ENCODE measurements around the gene ETFA. TPM values are rescaled to one million over a fixed set of nuclear protein-coding genes. Genes with fewer than 3 reads are reported as not detected.

The ETFA gene
- total RNA-seq, 1 donor from 2014 or later: 157 TPM

DNA sequence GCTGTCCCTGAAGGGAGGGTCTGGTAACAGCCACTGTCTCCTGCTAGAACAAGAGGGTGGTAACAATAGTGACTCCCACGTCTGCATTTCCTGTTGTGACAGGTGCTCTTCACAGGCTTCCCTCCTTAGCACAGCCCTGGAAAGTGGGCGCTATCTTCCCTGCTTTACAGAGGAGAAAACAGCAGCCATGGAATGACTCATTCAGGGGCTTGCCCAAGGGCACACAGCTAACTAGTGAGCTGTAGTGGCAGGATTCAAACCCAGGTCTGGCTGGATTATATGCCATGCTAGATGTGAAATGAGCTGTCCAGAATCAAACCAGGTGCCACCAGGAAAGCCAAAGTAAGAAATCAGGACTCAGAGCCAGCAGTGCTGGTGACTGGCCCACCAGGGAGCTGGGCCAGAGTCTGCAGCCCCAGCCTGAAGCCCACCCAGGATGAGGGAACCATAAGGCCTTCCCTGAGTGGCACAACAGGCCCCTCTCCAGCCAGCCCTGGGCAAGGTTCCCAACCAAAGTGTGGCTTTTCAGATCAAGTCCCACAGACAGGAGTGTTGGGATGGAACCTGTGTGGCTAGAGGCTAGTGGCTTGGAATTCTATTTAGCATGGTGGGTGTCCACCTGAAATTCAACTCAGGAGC lies 102.4 kb downstream of the ETFA start:
- H3K9me3 Mint-ChIP-seq: no peaks in the 10 kb centered on the region
- intact Hi-C loops (cut with micrococcal nuclease): no loop called here
- peaks cover 4% of the 10 kb centered on the region for H3K4me1 Mint-ChIP-seq (ENCODE audit: low read depth)
- H3K36me3 Mint-ChIP-seq (ENCODE audit: low read depth): peaks cover 6% of the 10 kb centered on the region
- DNase-seq (ENCODE audit: low spot score): no peak
- no peak overlapping the region for H3K4me3 Mint-ChIP-seq (ENCODE audit: low read depth)
- H3K27me3 Mint-ChIP-seq (ENCODE audit: low read depth): no peaks in the 10 kb centered on the region
- no peak overlapping the region for H3K27ac Mint-ChIP-seq

DNA sequence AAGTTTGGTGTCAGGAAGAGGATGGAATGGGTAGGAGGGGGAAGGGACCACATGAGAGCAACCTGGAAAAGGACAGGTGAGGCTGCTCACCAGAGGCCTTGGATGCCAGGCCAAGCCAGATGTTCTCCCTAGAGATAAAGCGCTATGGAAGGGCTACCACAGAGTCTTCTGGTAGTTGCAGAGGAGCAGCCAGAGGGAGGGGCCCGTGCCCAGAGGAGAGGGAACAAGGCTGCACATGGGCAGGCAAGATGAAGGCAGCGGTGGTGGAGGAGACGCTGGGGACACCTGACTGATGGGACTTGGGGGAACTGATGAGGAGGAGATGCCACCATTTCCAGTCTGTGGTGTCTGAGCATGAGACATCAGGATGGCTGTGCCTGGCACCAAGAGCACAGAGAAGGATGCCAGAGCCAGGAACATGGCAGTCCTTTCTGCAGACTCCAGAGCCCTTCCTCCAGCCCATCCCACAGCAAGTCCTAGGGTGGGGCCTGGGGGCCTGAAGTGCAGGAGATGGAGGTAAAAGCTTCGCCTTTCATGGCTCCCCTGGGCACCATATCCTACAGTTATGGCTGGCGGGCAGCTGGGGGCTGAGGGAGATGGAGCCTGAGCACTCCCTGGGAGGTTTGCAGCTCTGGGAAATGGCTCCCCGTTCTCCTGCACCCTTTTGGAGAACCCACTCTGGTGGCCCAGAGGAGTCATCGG lies 103.0 kb downstream of the ETFA start:
- Mint-ChIP-seq H3K4me3 (ENCODE audit: low read depth) (no peak overlapping the region), H3K36me3 (ENCODE audit: low read depth) (peaks cover 3% of the 10 kb centered on the region), H3K4me1 (ENCODE audit: low read depth) (peaks cover 4% of the 10 kb centered on the region), H3K9me3 (no peaks in the 10 kb centered on the region), H3K27ac (no peak overlapping the region), H3K27me3 (ENCODE audit: low read depth) (no peaks in the 10 kb centered on the region)
- intact Hi-C loops (cut with micrococcal nuclease): no loop called here
- DNase-seq (ENCODE audit: low spot score): no peak

DNA sequence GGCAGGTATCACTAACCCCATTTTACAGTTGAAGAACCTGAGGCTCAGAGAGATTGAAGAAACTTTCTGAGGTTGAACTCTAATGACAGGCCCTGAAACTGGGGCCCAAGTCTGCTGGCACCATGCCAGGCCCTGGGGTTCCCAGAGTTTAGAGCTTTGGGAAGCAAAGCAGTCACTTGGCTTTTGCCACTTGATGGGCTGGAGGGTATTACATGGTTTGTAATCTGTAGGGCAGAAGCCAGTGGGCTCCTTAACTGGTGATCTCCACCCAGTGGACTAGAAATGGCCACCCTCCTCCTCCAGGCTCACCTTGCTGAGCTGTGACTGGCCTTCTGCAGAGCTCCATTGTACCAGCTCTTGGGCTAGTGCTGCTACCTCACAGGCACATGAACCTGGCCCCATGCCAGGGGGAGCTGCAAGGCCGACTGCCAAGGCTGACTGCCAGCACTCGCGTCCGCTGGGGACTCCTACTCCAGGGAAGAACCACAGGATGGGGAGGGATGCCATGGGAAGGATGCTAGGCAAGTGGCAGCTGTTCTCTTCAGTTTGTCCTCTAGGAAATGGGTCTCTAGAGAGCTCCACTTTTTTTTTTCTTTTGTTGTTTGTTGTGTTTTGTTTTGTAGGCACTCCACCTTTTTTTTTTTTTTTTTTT lies 104.8 kb downstream of the ETFA start:
- H3K27me3 Mint-ChIP-seq (ENCODE audit: low read depth): no peaks in the 10 kb centered on the region
- no peaks in the 10 kb centered on the region for H3K36me3 Mint-ChIP-seq (ENCODE audit: low read depth)
- intact Hi-C loops (cut with micrococcal nuclease): no loop called here
- no peak overlapping the region for H3K4me3 Mint-ChIP-seq (ENCODE audit: low read depth)
- H3K4me1 Mint-ChIP-seq (ENCODE audit: low read depth): peaks cover 4% of the 10 kb centered on the region
- no peaks in the 10 kb centered on the region for H3K9me3 Mint-ChIP-seq
- H3K27ac Mint-ChIP-seq: no peak overlapping the region
- no peak for DNase-seq (ENCODE audit: low spot score)

DNA sequence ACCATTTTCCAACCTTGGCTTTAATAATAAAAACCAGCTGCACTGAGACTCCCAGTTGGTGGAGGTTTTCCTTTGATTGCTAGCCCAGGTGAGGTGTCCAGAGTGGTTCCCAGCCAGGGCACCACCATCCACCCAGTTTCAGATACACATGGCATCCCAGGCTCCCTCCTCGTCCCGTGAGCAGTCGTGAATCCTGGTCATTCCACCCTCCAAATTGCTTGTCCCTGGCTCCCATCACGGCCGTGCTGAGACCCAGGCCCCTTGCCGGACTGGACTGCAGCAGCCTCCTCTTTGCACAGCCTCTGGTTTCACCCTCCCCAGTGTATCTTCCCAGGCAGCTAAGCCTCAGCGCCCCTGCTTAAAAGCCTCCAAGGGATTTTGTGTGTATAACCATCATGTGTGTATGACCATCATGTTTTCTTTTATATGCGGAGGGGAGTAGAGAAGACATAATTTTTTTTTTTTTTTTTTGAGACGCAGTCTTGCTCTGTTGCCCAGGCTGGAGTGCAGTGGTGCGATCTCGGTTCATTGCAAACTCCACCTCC lies 106.3 kb downstream of the ETFA start:
- no peaks in the 10 kb centered on the region for H3K4me1 Mint-ChIP-seq (ENCODE audit: low read depth)
- no peaks in the 10 kb centered on the region for H3K27me3 Mint-ChIP-seq (ENCODE audit: low read depth)
- intact Hi-C loops (cut with micrococcal nuclease): no loop called here
- no peak for DNase-seq (ENCODE audit: low spot score)
- H3K4me3 Mint-ChIP-seq (ENCODE audit: low read depth): no peak overlapping the region
- no peaks in the 10 kb centered on the region for H3K36me3 Mint-ChIP-seq (ENCODE audit: low read depth)
- H3K27ac Mint-ChIP-seq: no peak overlapping the region
- no peaks in the 10 kb centered on the region for H3K9me3 Mint-ChIP-seq

DNA sequence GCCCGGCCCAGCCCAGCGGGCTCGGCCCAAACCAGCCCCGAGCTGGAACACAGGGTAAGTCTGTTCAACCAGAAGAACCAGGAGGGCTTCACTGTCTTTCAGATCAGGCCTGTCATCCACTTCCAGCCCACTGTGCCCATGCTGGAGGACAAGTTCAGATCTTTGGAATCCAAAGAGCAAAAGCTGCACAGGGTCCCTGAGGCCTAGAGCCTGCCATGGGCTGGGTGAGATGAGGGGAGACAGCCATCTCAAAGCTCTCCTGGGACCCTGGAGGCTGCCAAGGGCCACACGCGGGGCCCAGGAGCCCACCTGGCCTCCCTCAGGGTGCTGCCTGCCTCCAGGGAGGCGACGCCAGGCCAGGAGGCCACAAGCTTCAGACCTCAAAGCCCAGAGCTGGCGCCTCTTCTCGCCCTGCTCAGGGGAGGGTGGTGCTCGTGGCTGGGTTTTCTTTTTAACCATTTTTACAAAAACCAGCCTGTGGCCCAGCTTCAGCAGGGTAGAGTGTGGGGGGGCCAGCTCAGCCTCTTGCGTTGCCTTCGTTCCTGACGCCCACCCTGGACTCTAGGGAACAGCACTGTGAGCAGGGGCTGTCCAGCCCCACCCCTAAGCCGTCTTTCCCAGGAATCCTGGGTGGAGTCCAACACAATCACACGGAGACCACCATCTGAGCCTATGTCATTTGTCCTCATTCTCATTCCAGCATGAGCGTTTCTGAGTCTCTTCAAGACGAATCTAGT lies 107.0 kb downstream of the ETFA start:
- no peak overlapping the region for H3K27ac Mint-ChIP-seq
- H3K9me3 Mint-ChIP-seq: no peaks in the 10 kb centered on the region
- no peaks in the 10 kb centered on the region for H3K27me3 Mint-ChIP-seq (ENCODE audit: low read depth)
- no peaks in the 10 kb centered on the region for H3K36me3 Mint-ChIP-seq (ENCODE audit: low read depth)
- intact Hi-C loops (cut with micrococcal nuclease): no loop called here
- no peak for DNase-seq (ENCODE audit: low spot score)
- no peaks in the 10 kb centered on the region for H3K4me1 Mint-ChIP-seq (ENCODE audit: low read depth)
- H3K4me3 Mint-ChIP-seq (ENCODE audit: low read depth): no peak overlapping the region

DNA sequence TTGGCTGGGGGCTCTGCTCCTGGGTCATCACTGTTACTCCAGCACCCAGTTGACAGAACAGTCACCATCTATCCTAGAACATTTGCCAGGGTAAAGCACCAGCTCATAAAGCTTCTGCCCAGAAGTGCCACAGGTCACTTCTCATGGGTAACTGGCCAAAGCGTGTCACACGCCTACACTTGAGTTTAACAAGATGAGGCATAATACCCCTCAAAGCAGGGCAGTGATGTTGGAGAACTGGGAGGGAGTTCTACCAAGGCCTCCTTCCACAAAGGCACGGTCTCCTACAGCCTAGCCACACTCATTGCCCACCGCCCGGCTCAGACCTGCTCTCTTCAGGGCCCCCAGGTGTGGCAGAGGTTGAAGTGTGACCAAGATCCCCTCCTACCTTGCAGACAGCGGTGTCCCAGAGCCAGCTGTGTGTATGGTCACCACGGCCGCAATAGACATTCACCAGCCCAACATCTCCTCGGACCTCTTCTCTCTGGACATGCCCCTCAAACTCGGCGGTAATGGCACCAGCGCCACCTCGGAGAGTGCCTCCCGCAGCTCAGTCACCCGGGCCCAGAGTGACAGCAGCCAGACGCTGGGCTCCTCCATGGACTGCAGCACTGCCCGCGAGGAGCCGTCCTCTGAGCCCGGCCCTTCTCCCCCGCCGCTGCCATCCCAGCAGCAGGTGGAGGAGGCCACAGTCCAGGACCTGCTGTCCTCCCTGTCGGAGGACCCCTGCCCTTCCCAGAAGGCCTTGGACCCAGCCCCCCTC lies 107.7 kb downstream of the ETFA start:
- DNase-seq (ENCODE audit: low spot score): no peak
- Mint-ChIP-seq H3K4me1 (ENCODE audit: low read depth) (no peaks in the 10 kb centered on the region), H3K36me3 (ENCODE audit: low read depth) (no peaks in the 10 kb centered on the region), H3K27me3 (ENCODE audit: low read depth) (no peaks in the 10 kb centered on the region), H3K9me3 (no peaks in the 10 kb centered on the region), H3K27ac (no peak overlapping the region), H3K4me3 (ENCODE audit: low read depth) (no peak overlapping the region)
- intact Hi-C loops (cut with micrococcal nuclease): no loop called here

DNA sequence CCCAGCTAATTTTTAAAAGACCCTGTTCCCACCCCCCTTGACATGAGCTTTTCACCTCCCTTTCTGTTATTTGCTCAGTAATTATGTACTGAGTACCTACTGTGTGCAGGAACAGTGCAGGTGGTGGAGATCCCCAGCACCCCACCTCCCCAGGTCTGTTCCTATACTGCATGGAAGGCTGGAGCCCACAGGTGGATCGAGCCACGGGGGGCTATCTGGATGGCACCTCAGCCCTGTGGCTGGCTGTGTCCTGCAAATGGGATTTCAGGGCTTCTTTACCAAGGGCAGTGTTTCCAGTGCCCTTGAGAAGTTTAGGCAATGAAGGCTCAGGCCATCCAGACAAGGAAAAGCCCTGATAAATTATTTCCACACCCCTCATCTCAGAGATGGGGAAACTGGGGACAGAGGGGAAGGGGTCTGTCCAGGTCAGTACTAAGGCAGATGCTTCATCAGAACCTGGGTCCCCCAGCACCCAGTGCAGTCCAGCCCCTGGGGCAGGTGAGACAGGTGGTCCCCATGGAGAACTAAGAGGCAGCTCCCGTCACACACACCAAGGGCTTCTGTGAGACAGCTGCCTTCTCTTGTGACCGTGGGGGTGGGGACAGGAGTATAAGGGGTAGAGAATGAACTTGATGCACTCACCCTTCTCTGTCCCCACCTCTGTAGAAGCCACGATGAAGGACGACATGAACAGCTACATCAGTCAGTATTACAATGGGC lies 109.6 kb downstream of the ETFA start:
- Mint-ChIP-seq H3K27ac (no peak overlapping the region), H3K4me1 (ENCODE audit: low read depth) (no peaks in the 10 kb centered on the region), H3K4me3 (ENCODE audit: low read depth) (no peak overlapping the region), H3K9me3 (no peaks in the 10 kb centered on the region), H3K36me3 (ENCODE audit: low read depth) (no peaks in the 10 kb centered on the region), H3K27me3 (ENCODE audit: low read depth) (no peaks in the 10 kb centered on the region)
- DNase-seq (ENCODE audit: low spot score): no peak
- intact Hi-C loops (cut with micrococcal nuclease): no loop called here

DNA sequence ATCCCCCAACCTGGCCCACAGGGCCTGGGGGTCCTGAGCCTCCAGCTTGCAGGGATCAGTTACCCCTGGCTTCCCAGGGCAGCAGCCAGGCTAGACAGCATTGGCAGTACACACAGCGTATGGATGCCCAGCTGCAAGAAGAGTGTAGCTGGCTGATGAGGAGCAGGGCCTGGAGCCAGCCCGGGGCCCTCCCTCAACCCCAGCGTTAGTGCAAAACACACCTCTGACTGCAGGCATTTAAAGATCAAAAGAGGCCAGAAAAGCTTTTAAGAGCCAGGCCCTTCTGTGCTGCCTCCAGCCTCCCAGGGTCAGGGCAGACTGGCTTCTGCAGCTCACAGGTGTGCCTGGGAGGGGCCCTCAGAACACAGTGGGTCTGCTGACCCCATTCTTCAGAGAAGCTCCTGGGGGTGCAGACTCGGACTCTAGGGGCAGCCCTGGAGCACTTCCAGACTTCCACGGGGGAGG lies 110.6 kb downstream of the ETFA start:
- H3K27me3 Mint-ChIP-seq (ENCODE audit: low read depth): no peaks in the 10 kb centered on the region
- no peak for DNase-seq (ENCODE audit: low spot score)
- no peaks in the 10 kb centered on the region for H3K9me3 Mint-ChIP-seq
- no peak overlapping the region for H3K27ac Mint-ChIP-seq
- intact Hi-C loops (cut with micrococcal nuclease): no loop called here
- no peaks in the 10 kb centered on the region for H3K36me3 Mint-ChIP-seq (ENCODE audit: low read depth)
- H3K4me1 Mint-ChIP-seq (ENCODE audit: low read depth): no peaks in the 10 kb centered on the region
- H3K4me3 Mint-ChIP-seq (ENCODE audit: low read depth): no peak overlapping the region

DNA sequence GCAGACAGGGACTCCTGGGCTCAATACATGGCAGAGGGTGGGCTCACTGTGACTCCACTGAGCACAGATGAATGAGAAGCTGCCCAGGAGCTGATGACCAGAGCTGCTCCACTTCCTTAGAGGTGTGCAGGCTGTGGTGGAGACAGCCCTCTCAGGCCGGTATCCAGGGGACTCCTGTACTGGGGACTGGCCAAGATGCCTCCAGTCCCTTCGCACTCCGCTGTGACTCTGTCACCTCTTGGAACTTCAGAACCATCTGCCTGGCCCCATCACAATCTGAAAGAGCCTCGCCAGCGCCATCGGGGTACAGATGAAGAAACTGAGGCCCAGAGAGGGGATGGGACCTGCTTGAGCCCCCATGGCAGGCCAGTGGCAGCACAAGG lies 111.2 kb downstream of the ETFA start:
- H3K27ac Mint-ChIP-seq: no peak overlapping the region
- H3K27me3 Mint-ChIP-seq (ENCODE audit: low read depth): no peaks in the 10 kb centered on the region
- intact Hi-C loops (cut with micrococcal nuclease): no loop called here
- H3K4me1 Mint-ChIP-seq (ENCODE audit: low read depth): no peaks in the 10 kb centered on the region
- H3K9me3 Mint-ChIP-seq: no peaks in the 10 kb centered on the region
- no peak for DNase-seq (ENCODE audit: low spot score)
- no peak overlapping the region for H3K4me3 Mint-ChIP-seq (ENCODE audit: low read depth)
- no peaks in the 10 kb centered on the region for H3K36me3 Mint-ChIP-seq (ENCODE audit: low read depth)

DNA sequence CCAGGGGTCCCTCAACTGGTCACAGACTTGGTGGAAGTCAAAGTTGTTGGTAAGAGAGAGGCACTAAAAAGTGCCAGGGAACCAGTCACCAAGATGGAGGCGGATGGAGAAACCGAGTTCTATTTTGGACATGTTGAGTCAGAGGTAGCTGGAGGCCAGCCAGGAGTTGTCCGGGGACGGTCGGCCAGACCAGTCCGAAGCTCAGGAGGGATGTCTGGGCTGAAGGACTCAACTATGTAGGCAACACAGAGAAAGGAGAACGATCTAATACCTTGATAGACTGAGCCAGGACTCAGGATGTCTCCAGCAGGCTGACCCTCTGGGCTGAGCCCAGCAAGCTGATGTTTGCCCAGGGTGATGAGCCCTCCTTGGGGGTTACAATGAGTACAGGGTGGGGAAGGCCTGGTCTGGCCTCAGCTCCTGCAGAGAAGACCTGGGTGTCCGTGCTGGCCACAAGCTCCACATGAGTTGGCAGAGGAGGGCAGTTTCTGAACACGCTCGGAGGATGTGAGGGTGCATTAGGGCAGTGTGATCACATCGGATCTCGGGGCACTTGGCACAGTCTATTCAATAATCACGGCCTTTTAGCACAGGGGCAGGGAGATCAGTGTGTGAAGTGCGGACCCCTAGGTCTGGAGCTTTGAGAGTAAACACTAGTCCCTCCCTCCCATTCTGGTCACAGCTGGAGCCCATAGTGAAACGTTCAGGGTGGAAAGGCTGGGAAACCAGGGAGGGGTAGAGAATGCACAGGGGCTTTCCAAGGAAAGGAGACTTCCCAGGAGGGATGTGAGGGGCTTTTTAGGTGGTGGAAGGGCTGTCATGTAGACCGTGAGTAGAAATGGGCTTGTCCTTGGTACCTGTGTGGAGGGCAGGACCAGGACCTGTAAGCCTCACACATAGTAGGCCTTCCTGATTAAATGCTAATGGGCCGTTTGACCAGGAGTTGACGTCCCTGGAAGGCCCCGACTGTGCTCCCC lies 111.9 kb downstream of the ETFA start:
- Mint-ChIP-seq H3K27ac (no peak overlapping the region), H3K36me3 (ENCODE audit: low read depth) (no peaks in the 10 kb centered on the region), H3K27me3 (ENCODE audit: low read depth) (no peaks in the 10 kb centered on the region), H3K4me3 (ENCODE audit: low read depth) (no peak overlapping the region), H3K9me3 (no peaks in the 10 kb centered on the region), H3K4me1 (ENCODE audit: low read depth) (no peaks in the 10 kb centered on the region)
- no peak for DNase-seq (ENCODE audit: low spot score)
- intact Hi-C loops (cut with micrococcal nuclease): loop anchor here (5.0 kb wide), 1 partner anchor 668 kb away; no protein-coding TSS in a partner anchor
